Mucosa of gallbladder (tissue), 1 donor: ENCODE data around the gene RAP1B. TPM values are rescaled to one million over a fixed set of nuclear protein-coding genes. Genes with fewer than 3 reads are reported as not detected.

Source experiments
- DNase-seq: peaks from one replicate; pipeline ENCODE4 v3.0.0-alpha.2; 2020; ENCODE audit warnings: low spot score
- total RNA-seq: library from RNA; stranded (reverse); gene quantifications from one replicate; pipeline ENCODE4 v1.2.1, GENCODE V29; 2021
- donor health status: DM: no; HTN: no; CAD: no.

The RAP1B gene
- total RNA-seq, 1 donor from 2014 or later: 111 TPM

GRCh38 chr12:68699486-68699885, 88.8 kb downstream of the RAP1B start:
- DNase-seq: no peak

Other genes with a start within 250 kb of the RAP1B start
- 24.8 TPM for gene NUP107, start 76.1 kb downstream of the RAP1B start, total RNA-seq
- gene SLC35E3, start 135.3 kb downstream of the RAP1B start, total RNA-seq: 6.1 TPM
- gene MDM2, start 197.3 kb downstream of the RAP1B start, total RNA-seq: 73.2 TPM